Activated CD8-positive, alpha-beta T cell treated with anti-CD3 and anti-CD28 coated beads, Interleukin-2, amount 10 ng/mL, durations not matched to agents 7 days and 5 days (primary cell): ENCODE results near the gene OR10G7. TPM values are rescaled to one million over a fixed set of nuclear protein-coding genes. Genes with fewer than 3 reads are reported as not detected.
"Not testable (repeated sequence)": the region's sequence is repeated elsewhere in the genome, so short reads cannot be mapped to it uniquely, and the experiment has no call there.

Source experiments
- ATAC-seq: fragments of 150-1000 bp; cut with Tn5 transposase; one replicate; pipeline ENCODE4 v1.10.0; 2021; ENCODE audit warnings: moderate library complexity
- CTCF ChIA-PET: fragments of 350-600 bp; sonication (Branson Sonifier 250); formaldehyde crosslinking; loops from one replicate; lab custom pipeline; 2021; ENCODE audit warnings: antibody characterized with exemption; lab: Charles Lee
- POLR2A ChIA-PET: fragments of 350-600 bp; sonication (Branson Sonifier 250); formaldehyde crosslinking; loops from one replicate; lab custom pipeline; 2021; ENCODE audit warnings: antibody characterized with exemption; lab: Charles Lee
- DNase-seq: peaks from one replicate; pipeline ENCODE4 v3.0.0-alpha.2; 2020
- H3K27ac Mint-ChIP-seq: one replicate; pipeline ENCODE4 v1.8.0; 2021; ENCODE audit warnings: mild to moderate bottlenecking, mixed read lengths
- H3K27me3 Mint-ChIP-seq: one replicate; pipeline ENCODE4 v1.8.0; 2021; ENCODE audit warnings: low read depth, mixed read lengths
- H3K36me3 Mint-ChIP-seq: one replicate; pipeline ENCODE4 v1.8.0; 2021; ENCODE audit warnings: low read depth, mixed read lengths
- H3K4me1 Mint-ChIP-seq: one replicate; pipeline ENCODE4 v1.8.0; 2021; ENCODE audit warnings: low read depth, mixed read lengths
- H3K4me3 Mint-ChIP-seq: one replicate; pipeline ENCODE4 v1.8.0; 2021; ENCODE audit warnings: mild to moderate bottlenecking, mixed read lengths
- H3K9me3 Mint-ChIP-seq: one replicate; pipeline ENCODE4 v1.8.0; 2022; ENCODE audit warnings: mixed read lengths; ENCODE audit not compliant: insufficient read depth
- total RNA-seq, 2 experiments: library from RNA; stranded (reverse); gene quantifications; one replicate each; pipeline ENCODE4 v1.2.3, GENCODE V29; 2021

OR10G7 gene
- total RNA-seq, 2 experiments from 2014 or later, result not detected

- DNase-seq (no peak), ATAC-seq (no peak)
- Mint-ChIP-seq H3K27me3 (no peaks in the 10 kb centered on the region), H3K4me1 (no peaks in the 10 kb centered on the region), H3K36me3 (no peaks in the 10 kb centered on the region), H3K9me3 (no peaks in the 10 kb centered on the region), H3K27ac (no peak overlapping the region), H3K4me3 (no peak overlapping the region)
- ChIA-PET POLR2A (no interaction called here), CTCF (no interaction called here)
Measured at GRCh38 chr11:124036666-124037065, 4.5 kb downstream of the OR10G7 start.

- ChIA-PET POLR2A (no interaction called here), CTCF (no interaction called here)
- Mint-ChIP-seq H3K4me1 (no peaks in the 10 kb centered on the region), H3K27ac (no peak within 1 kb of the TSS), H3K27me3 (no peaks in the 10 kb centered on the region), H3K9me3 (no peaks in the 10 kb centered on the region), H3K36me3 (no peaks in the 10 kb centered on the region), H3K4me3 (no peak within 1 kb of the TSS)
- DNase-seq (no peak), ATAC-seq (no peak)
Measured at GRCh38 chr11:124026498-124026897, 14.6 kb downstream of the OR10G7 start, which contains the start of gene OR10G8. Gene OR10G8 (plus strand): TSS chr11:124026798. CDS start chr11:124029623, 2,825 bp downstream.

- ATAC-seq, H3K9me3 Mint-ChIP-seq, H3K27me3 Mint-ChIP-seq, H3K27ac Mint-ChIP-seq, H3K4me1 Mint-ChIP-seq, H3K4me3 Mint-ChIP-seq, POLR2A ChIA-PET, CTCF ChIA-PET, H3K36me3 Mint-ChIP-seq, DNase-seq: not testable (repeated sequence)
Measured at GRCh38 chr11:124015837-124016236, 25.3 kb downstream of the OR10G7 start.

- H3K27ac Mint-ChIP-seq, result no peak within 1 kb of the TSS
Measured at GRCh38 chr11:124012697-124013096, 28.4 kb downstream of the OR10G7 start, which contains the start of gene OR10G4. Gene OR10G4 (plus strand): TSS chr11:124012997. CDS start chr11:124015575, 2,578 bp downstream.

GRCh38 chr11:123995119-123995518, 46.0 kb downstream of the OR10G7 start, which contains the start of gene OR10G6:
Gene OR10G6 (minus strand): TSS chr11:123995161. CDS start chr11:123995161, 0 bp downstream.
- no peaks in the 10 kb centered on the region for H3K27me3 Mint-ChIP-seq
- POLR2A ChIA-PET, result no interaction called here
- ATAC-seq (no peak), DNase-seq (no peak)
- CTCF ChIA-PET, result no interaction called here
- no peaks in the 10 kb centered on the region for H3K36me3 Mint-ChIP-seq
- no peak within 1 kb of the TSS for H3K27ac Mint-ChIP-seq
- no peaks in the 10 kb centered on the region for H3K9me3 Mint-ChIP-seq
- H3K4me1 Mint-ChIP-seq, result no peaks in the 10 kb centered on the region
- no peak within 1 kb of the TSS for H3K4me3 Mint-ChIP-seq

More at GRCh38 chr11:124012697-124013096, 28.4 kb downstream of the OR10G7 start, which contains the start of gene OR10G4:
- no peak for ATAC-seq
- CTCF ChIA-PET, result no interaction called here
- Mint-ChIP-seq H3K4me1 (no peaks in the 10 kb centered on the region), H3K27me3 (peaks cover 1% of the 10 kb centered on the region), H3K36me3 (no peaks in the 10 kb centered on the region), H3K9me3 (no peaks in the 10 kb centered on the region), H3K4me3 (no peak within 1 kb of the TSS)
- no peak for DNase-seq
- POLR2A ChIA-PET, result no interaction called here

Other genes starting within 250 kb of the OR10G7 start
- gene OR6M1, start 235.0 kb downstream of the OR10G7 start, total RNA-seq, result not detected
- gene TMEM225, start 155.7 kb downstream of the OR10G7 start, total RNA-seq, result not detected
- gene OR8D4, start 139.2 kb downstream of the OR10G7 start, total RNA-seq, result not detected
- gene OR4D5, start 101.7 kb downstream of the OR10G7 start, total RNA-seq, result not detected
- not detected for gene OR6T1, start 97.5 kb downstream of the OR10G7 start, total RNA-seq
- not detected for gene OR10S1, start 63.5 kb downstream of the OR10G7 start, total RNA-seq
- not detected for gene OR10G6, start 46.2 kb downstream of the OR10G7 start, total RNA-seq
- not detected for gene OR10G4, start 28.3 kb downstream of the OR10G7 start, total RNA-seq
- not detected for gene OR10G9, start 18.3 kb downstream of the OR10G7 start, total RNA-seq
- not detected for gene OR10G8, start 14.5 kb downstream of the OR10G7 start, total RNA-seq
- 1 to 10 TPM; 3.3 to 3.8 TPM for gene VWA5A, start 74.1 kb upstream of the OR10G7 start, total RNA-seq
- not detected for gene OR10D3, start 142.0 kb upstream of the OR10G7 start, total RNA-seq
- not detected for gene OR8G1, start 199.8 kb upstream of the OR10G7 start, total RNA-seq
- gene OR8G5, start 215.1 kb upstream of the OR10G7 start, total RNA-seq, result not detected